Measurements from ENCODE around the gene GAN.
A peak's percentile ranks its signal among the peaks of the same experiment; 100 is the strongest.
"Not testable (repeated sequence)": the region's sequence is repeated elsewhere in the genome, so short reads cannot be mapped to it uniquely, and the experiment has no call there.

GAN gene

GRCh38 chr16:81296631-81297030, 18.1 kb upstream of the GAN start:
- DNase-seq (ENCODE audit: low spot score) (no peak), FAIRE-seq (no peak)

- FAIRE-seq (no peak), DNase-seq (ENCODE audit: low spot score) (no peak)
These were observed 7.0 kb upstream of the GAN start for GRCh38 chr16:81307770-81308169.

GRCh38 chr16:81310045-81310644, 4.6 kb upstream of the GAN start:
- FAIRE-seq, result no peak

GRCh38 chr16:81311762-81312161, 3.0 kb upstream of the GAN start:
- DNase-seq (ENCODE audit: low spot score), result no peak
- FAIRE-seq, result no peak

More at GRCh38 chr16:81310045-81310644, 4.6 kb upstream of the GAN start:
- DNase-seq (ENCODE audit: low spot score), result no peak

GRCh38 chr16:81313701-81314602, 810 bp upstream of the GAN start:
- no peak for FAIRE-seq

GRCh38 chr16:81315271-81316175, 761 bp downstream of the GAN start:
- FAIRE-seq (no peak), DNase-seq (ENCODE audit: low spot score) (peak; percentile 58)

More at GRCh38 chr16:81313701-81314602, 810 bp upstream of the GAN start:
- no peak for DNase-seq (ENCODE audit: low spot score)

GRCh38 chr16:81316176-81316496, 1.4 kb downstream of the GAN start:
- DNase-seq (ENCODE audit: low spot score) (no peak), FAIRE-seq (no peak)

GRCh38 chr16:81318711-81319110, 3.9 kb downstream of the GAN start:
- FAIRE-seq (no peak), DNase-seq (ENCODE audit: low spot score) (peak; percentile 12)

- DNase-seq (ENCODE audit: low spot score) (peak; percentile 59), FAIRE-seq (no peak)
These were observed 4.6 kb downstream of the GAN start for GRCh38 chr16:81319221-81319912.

GRCh38 chr16:81321039-81321438, 6.3 kb downstream of the GAN start:
- no peak for DNase-seq (ENCODE audit: low spot score)
- no peak for FAIRE-seq

- no peak for FAIRE-seq
These were observed 6.8 kb downstream of the GAN start for GRCh38 chr16:81321536-81321935.

GRCh38 chr16:81324808-81325207, 10.0 kb downstream of the GAN start:
- DNase-seq (ENCODE audit: low spot score) (no peak), FAIRE-seq (no peak)

More at GRCh38 chr16:81321536-81321935, 6.8 kb downstream of the GAN start:
- DNase-seq (ENCODE audit: low spot score), result no peak

GRCh38 chr16:81327011-81327410, 12.2 kb downstream of the GAN start:
- FAIRE-seq (no peak), DNase-seq (ENCODE audit: low spot score) (no peak)

- no peak for FAIRE-seq
These were observed 12.9 kb downstream of the GAN start for GRCh38 chr16:81327447-81328196.

GRCh38 chr16:81329947-81330346, 15.2 kb downstream of the GAN start:
- no peak for DNase-seq (ENCODE audit: low spot score)
- FAIRE-seq, result no peak

More at GRCh38 chr16:81327447-81328196, 12.9 kb downstream of the GAN start:
- DNase-seq (ENCODE audit: low spot score), result no peak

GRCh38 chr16:81333356-81333755, 18.6 kb downstream of the GAN start:
- FAIRE-seq (no peak), DNase-seq (ENCODE audit: low spot score) (no peak)

GRCh38 chr16:81335669-81336068, 20.9 kb downstream of the GAN start:
- no peak for FAIRE-seq
- no peak for DNase-seq (ENCODE audit: low spot score)

- FAIRE-seq (no peak), DNase-seq (ENCODE audit: low spot score) (no peak)
These were observed 22.3 kb downstream of the GAN start for GRCh38 chr16:81337097-81337496.

- not testable (repeated sequence) for FAIRE-seq; DNase-seq (ENCODE audit: low spot score)
These were observed 30.4 kb downstream of the GAN start for GRCh38 chr16:81345172-81345571.

- no peak for DNase-seq (ENCODE audit: low spot score)
- no peak for FAIRE-seq
These were observed 32.7 kb downstream of the GAN start for GRCh38 chr16:81347425-81347824.

Measured in urothelium cell line (cell line).